IMR-90 (cell line): ENCODE measurements around the gene KLHL40.

ENCODE experiments used
- CEBPB ChIP-seq: IDR thresholded peaks from 2 replicates; pipeline ENCODE4 v1.6.1; 2012; ENCODE audit warnings: low read depth, low read length, improper control_type of control experiment
- CTCF ChIP-seq: conservative IDR thresholded peaks from 2 replicates; pipeline ENCODE4 v1.5.1; 2012; ENCODE audit warnings: mild to moderate bottlenecking, low read depth, low read length, improper control_type of control experiment
- MXI1 ChIP-seq: IDR thresholded peaks from 2 replicates; pipeline ENCODE4 v1.6.1; 2012; ENCODE audit warnings: low read depth, mild to moderate bottlenecking, low read length, moderate library complexity, borderline replicate concordance
- NFE2L2 ChIP-seq: fragments of 150-350 bp; IDR thresholded peaks from 2 replicates; pipeline ENCODE4 v1.6.1; 2016; ENCODE audit warnings: low read depth, mild to moderate bottlenecking, low read length
- POLR2A ChIP-seq: IDR thresholded peaks from 2 replicates; pipeline ENCODE4 v1.6.1; 2012; ENCODE audit warnings: mild to moderate bottlenecking, low read depth, low read length
- RAD21 ChIP-seq: IDR thresholded peaks from 2 replicates; pipeline ENCODE4 v1.6.1; 2012; ENCODE audit warnings: low read length, improper control_type of control experiment
- SMC3 ChIP-seq: fragments of 150-350 bp; IDR thresholded peaks from 2 replicates; pipeline ENCODE4 v1.6.1; 2016; ENCODE audit warnings: low read depth, mild to moderate bottlenecking, antibody characterized with exemption, low read length, moderate library complexity
- USF2 ChIP-seq: fragments of 150-350 bp; IDR thresholded peaks from 2 replicates; pipeline ENCODE4 v1.6.1; 2017; ENCODE audit warnings: mild to moderate bottlenecking, antibody characterized with exemption, low read length, low read depth
- TF ChIP-seq, protein P1 (sequence below): fragments of 150-350 bp; IDR thresholded peaks from 2 replicates; pipeline ENCODE4 v1.6.1; 2016; ENCODE audit warnings: low read depth, mild to moderate bottlenecking, low read length, moderate library complexity, borderline replicate concordance

DNA sequence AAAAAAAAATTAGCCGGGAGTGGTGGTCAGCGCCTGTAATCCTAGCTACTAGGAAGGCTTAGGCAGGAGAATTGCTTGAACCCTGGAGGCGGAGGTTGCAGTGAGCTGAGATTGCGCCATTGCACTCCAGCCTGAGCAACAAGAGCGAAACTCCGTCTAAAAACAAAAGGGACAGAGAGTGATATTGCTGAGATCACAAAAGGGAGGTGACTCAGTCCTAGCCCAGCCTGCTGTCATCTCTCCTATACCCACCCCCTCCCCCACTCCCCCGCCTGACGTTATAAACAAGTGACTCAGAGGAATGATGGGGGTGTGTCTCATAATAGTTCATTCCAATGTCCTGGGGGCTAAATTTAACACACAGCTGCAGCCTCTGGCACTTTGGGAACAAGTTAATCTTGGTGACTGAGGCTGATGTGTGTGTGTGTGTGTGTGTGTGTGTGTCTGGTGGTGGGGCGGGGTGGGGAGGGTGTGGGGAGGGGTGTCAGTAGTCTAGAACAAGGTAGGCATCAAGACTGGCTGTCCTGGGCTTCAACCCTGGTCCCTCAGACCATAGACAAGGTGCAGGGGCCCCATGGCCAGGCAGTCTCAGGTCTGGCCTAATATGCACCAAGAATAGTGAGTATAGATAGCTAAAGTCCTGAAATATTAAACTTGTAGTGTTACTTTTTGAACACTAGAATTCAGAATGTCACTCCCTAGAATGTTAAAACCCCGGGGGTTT, 1.3 kb upstream of the KLHL40 start:
- TF ChIP-seq CTCF (no peak), POLR2A (no peak), SMC3 (no peak), RAD21 (no peak), MXI1 (no peak), CEBPB (peak; percentile 93), USF2 (no peak), NFE2L2 (no peak)
- TF ChIP-seq, protein P1, sequence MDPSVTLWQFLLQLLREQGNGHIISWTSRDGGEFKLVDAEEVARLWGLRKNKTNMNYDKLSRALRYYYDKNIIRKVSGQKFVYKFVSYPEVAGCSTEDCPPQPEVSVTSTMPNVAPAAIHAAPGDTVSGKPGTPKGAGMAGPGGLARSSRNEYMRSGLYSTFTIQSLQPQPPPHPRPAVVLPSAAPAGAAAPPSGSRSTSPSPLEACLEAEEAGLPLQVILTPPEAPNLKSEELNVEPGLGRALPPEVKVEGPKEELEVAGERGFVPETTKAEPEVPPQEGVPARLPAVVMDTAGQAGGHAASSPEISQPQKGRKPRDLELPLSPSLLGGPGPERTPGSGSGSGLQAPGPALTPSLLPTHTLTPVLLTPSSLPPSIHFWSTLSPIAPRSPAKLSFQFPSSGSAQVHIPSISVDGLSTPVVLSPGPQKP, result no peak
